ENCODE data around the gene ZNF205.

ZNF205 gene

GRCh38 chr16:3099395-3099731 lies 13.0 kb upstream of the ZNF205 start:
- peak overlapping the region; percentile 61 for H3K4me2 ChIP-seq (ENCODE audit: insufficient read depth, low read length, poor library complexity, severe bottlenecking)
- H3K14ac ChIP-seq (ENCODE audit: low read length): peak overlapping the region; percentile 47
- peaks cover 0 to 2% of the 10 kb centered on the region in 2 donors for H3K9me3 ChIP-seq (replicated peaks in 1 of 2; ENCODE audit: control insufficient read depth in 2 of 2, insufficient read depth in 1 of 2, low read depth in 1 of 2, low read length in 2 of 2)
- peak overlapping the region; percentile 82 for H2BK15ac ChIP-seq (ENCODE audit: low read length)
- peak overlapping the region; percentile 59 for H2AK5ac ChIP-seq (ENCODE audit: low read depth, low read length)
- no peak for DNase-seq (ENCODE audit: low spot score)
- H3K4ac ChIP-seq (ENCODE audit: low read length): no peak overlapping the region
- peaks cover 0 to 24% (median 6%) of the 10 kb centered on the region in 3 experiments for H3K27me3 ChIP-seq (ENCODE audit: control insufficient read depth in 3 of 3, insufficient read depth in 3 of 3, low read depth in 1 of 3, low read length in 3 of 3)
- H3K9ac ChIP-seq (ENCODE audit: low read depth, low read length, poor library complexity): peak overlapping the region; percentile 56
- no peak overlapping the region for H4K8ac ChIP-seq (ENCODE audit: low read depth, low read length)
- H3K18ac ChIP-seq (ENCODE audit: low read length): peak overlapping the region; percentile 92
- peak overlapping the region; percentile 95 for H2BK120ac ChIP-seq (ENCODE audit: low read depth, low read length)
- peak overlapping the region; percentile 75 for H2AFZ ChIP-seq (ENCODE audit: low read length)
- H3K79me1 ChIP-seq (ENCODE audit: low read depth, low read length): no peaks in the 10 kb centered on the region
- peak overlapping the region; percentile 70 for H3K23ac ChIP-seq (ENCODE audit: low read depth, low read length, poor library complexity)
- H2BK5ac ChIP-seq (ENCODE audit: low read length): peak overlapping the region; percentile 4
- H3K27ac ChIP-seq (replicated peaks; ENCODE audit: low read length): no peak overlapping the region
- H3K4me1 ChIP-seq (ENCODE audit: control insufficient read depth in 2 of 2, insufficient read depth in 1 of 2, low read depth in 1 of 2, low read length in 2 of 2): peaks cover 27 to 30% of the 10 kb centered on the region in 2 donors
- no CpG with 5 or more reads among the region's 5 CpGs for WGBS, 2 donors (ENCODE audit: extremely low coverage in 2 of 2, insufficient read length in 2 of 2, insufficient replicate concordance in 1 of 2)
- H3K4me3 ChIP-seq (ENCODE audit: low read length in 2 of 2): no peak overlapping the region
- no peak overlapping the region for H2BK12ac ChIP-seq (ENCODE audit: low read length)
- no peaks in the 10 kb centered on the region for H3K36me3 ChIP-seq (replicated peaks in 1 of 2; ENCODE audit: control insufficient read depth in 2 of 2, insufficient read depth in 2 of 2, low read length in 2 of 2)
- H4K91ac ChIP-seq (ENCODE audit: low read depth, low read length, poor library complexity): no peak overlapping the region

GRCh38 chr16:3099732-3100499 lies 12.5 kb upstream of the ZNF205 start:
- H4K91ac ChIP-seq (ENCODE audit: low read depth, low read length, poor library complexity): no peak overlapping the region
- H3K18ac ChIP-seq (ENCODE audit: low read length): peak overlapping the region; percentile 80
- H3K4me3 ChIP-seq (ENCODE audit: low read length in 2 of 2): peak overlapping the region in 1 of 2 donors; percentile 70
- H3K27me3 ChIP-seq (ENCODE audit: control insufficient read depth in 3 of 3, insufficient read depth in 3 of 3, low read depth in 1 of 3, low read length in 3 of 3): peaks cover 0 to 24% (median 6%) of the 10 kb centered on the region in 3 experiments
- H3K79me1 ChIP-seq (ENCODE audit: low read depth, low read length): no peaks in the 10 kb centered on the region
- no peaks in the 10 kb centered on the region for H3K36me3 ChIP-seq (replicated peaks in 1 of 2; ENCODE audit: control insufficient read depth in 2 of 2, insufficient read depth in 2 of 2, low read length in 2 of 2)
- no peak overlapping the region for H3K27ac ChIP-seq (replicated peaks; ENCODE audit: low read length)
- peaks cover 0 to 2% of the 10 kb centered on the region in 2 donors for H3K9me3 ChIP-seq (replicated peaks in 1 of 2; ENCODE audit: control insufficient read depth in 2 of 2, insufficient read depth in 1 of 2, low read depth in 1 of 2, low read length in 2 of 2)
- peak overlapping the region; percentile 56 for H3K9ac ChIP-seq (ENCODE audit: low read depth, low read length, poor library complexity)
- H4K8ac ChIP-seq (ENCODE audit: low read depth, low read length): no peak overlapping the region
- peak; percentile 93 for DNase-seq (ENCODE audit: low spot score)
- no peak overlapping the region for H2BK120ac ChIP-seq (ENCODE audit: low read depth, low read length)
- peak overlapping the region; percentile 4 for H2AK5ac ChIP-seq (ENCODE audit: low read depth, low read length)
- peak overlapping the region; percentile 61 for H3K4me2 ChIP-seq (ENCODE audit: insufficient read depth, low read length, poor library complexity, severe bottlenecking)
- peak overlapping the region; percentile 4 for H2BK5ac ChIP-seq (ENCODE audit: low read length)
- H2BK15ac ChIP-seq (ENCODE audit: low read length): peak overlapping the region; percentile 82
- H2AFZ ChIP-seq (ENCODE audit: low read length): peak overlapping the region; percentile 75
- H3K4ac ChIP-seq (ENCODE audit: low read length): no peak overlapping the region
- H3K23ac ChIP-seq (ENCODE audit: low read depth, low read length, poor library complexity): peak overlapping the region; percentile 70
- peak overlapping the region; percentile 5 for H3K14ac ChIP-seq (ENCODE audit: low read length)
- H2BK12ac ChIP-seq (ENCODE audit: low read length): no peak overlapping the region
- WGBS, 2 donors (ENCODE audit: extremely low coverage in 2 of 2, insufficient read length in 2 of 2, insufficient replicate concordance in 1 of 2): no CpG with 5 or more reads among the region's 39 CpGs
- peaks cover 27 to 30% of the 10 kb centered on the region in 2 donors for H3K4me1 ChIP-seq (ENCODE audit: control insufficient read depth in 2 of 2, insufficient read depth in 1 of 2, low read depth in 1 of 2, low read length in 2 of 2)

- Histone ChIP-seq H3K36me3 (replicated peaks in 1 of 2; ENCODE audit: control insufficient read depth in 2 of 2, insufficient read depth in 2 of 2, low read length in 2 of 2) (no peaks in the 10 kb centered on the region), H2BK12ac (ENCODE audit: low read length) (no peak overlapping the region), H2AK5ac (ENCODE audit: low read depth, low read length) (peak overlapping the region; percentile 79), H2BK5ac (ENCODE audit: low read length) (no peak overlapping the region), H3K79me1 (ENCODE audit: low read depth, low read length) (no peaks in the 10 kb centered on the region), H3K27me3 (ENCODE audit: control insufficient read depth in 3 of 3, insufficient read depth in 3 of 3, low read depth in 1 of 3, low read length in 3 of 3) (peaks cover 0 to 24% (median 6%) of the 10 kb centered on the region in 3 experiments), H3K9ac (ENCODE audit: low read depth, low read length, poor library complexity) (no peak overlapping the region), H3K9me3 (replicated peaks in 1 of 2; ENCODE audit: control insufficient read depth in 2 of 2, insufficient read depth in 1 of 2, low read depth in 1 of 2, low read length in 2 of 2) (peaks cover 0 to 2% of the 10 kb centered on the region in 2 donors), H4K91ac (ENCODE audit: low read depth, low read length, poor library complexity) (no peak overlapping the region), H3K14ac (ENCODE audit: low read length) (peak overlapping the region; percentile 5), H2BK15ac (ENCODE audit: low read length) (peak overlapping the region; percentile 49), H3K27ac (replicated peaks; ENCODE audit: low read length) (no peak overlapping the region), H4K8ac (ENCODE audit: low read depth, low read length) (peak overlapping the region; percentile 9), H3K4me1 (ENCODE audit: control insufficient read depth in 2 of 2, insufficient read depth in 1 of 2, low read depth in 1 of 2, low read length in 2 of 2) (peaks cover 33% of the 10 kb centered on the region in 2 donors), H2BK120ac (ENCODE audit: low read depth, low read length) (peak overlapping the region; percentile 21), H2AFZ (ENCODE audit: low read length) (no peak overlapping the region), H3K23ac (ENCODE audit: low read depth, low read length, poor library complexity) (peak overlapping the region; percentile 38), H3K18ac (ENCODE audit: low read length) (peak overlapping the region; percentile 78), H3K4me2 (ENCODE audit: insufficient read depth, low read length, poor library complexity, severe bottlenecking) (no peak overlapping the region), H3K4ac (ENCODE audit: low read length) (no peak overlapping the region), H3K4me3 (ENCODE audit: low read length in 2 of 2) (no peak overlapping the region)
- DNase-seq (ENCODE audit: low spot score): no peak
- no CpG with 5 or more reads among the region's 29 CpGs for WGBS, 2 donors (ENCODE audit: extremely low coverage in 2 of 2, insufficient read length in 2 of 2, insufficient replicate concordance in 1 of 2)
Observed at GRCh38 chr16:3101018-3101840, 11.2 kb upstream of the ZNF205 start.
